GM23248 (cell line): ENCODE results near the gene ANG.

Experiments used
- EZH2 ChIP-seq: fragments of 200-600 bp; sonication (generic); IDR thresholded peaks from 2 replicates; pipeline ENCODE4 v1.6.1; 2018; ENCODE audit warnings: antibody characterized with exemption, mild to moderate bottlenecking; ENCODE audit not compliant: insufficient read depth, poor library complexity, severe bottlenecking
- EZH2phosphoT487 ChIP-seq: fragments of 200-600 bp; sonication (generic); IDR thresholded peaks from 2 replicates; pipeline ENCODE4 v1.6.1; 2018; ENCODE audit warnings: antibody characterized with exemption, moderate library complexity, mild to moderate bottlenecking, low read depth; ENCODE audit not compliant: insufficient read depth

DNA sequence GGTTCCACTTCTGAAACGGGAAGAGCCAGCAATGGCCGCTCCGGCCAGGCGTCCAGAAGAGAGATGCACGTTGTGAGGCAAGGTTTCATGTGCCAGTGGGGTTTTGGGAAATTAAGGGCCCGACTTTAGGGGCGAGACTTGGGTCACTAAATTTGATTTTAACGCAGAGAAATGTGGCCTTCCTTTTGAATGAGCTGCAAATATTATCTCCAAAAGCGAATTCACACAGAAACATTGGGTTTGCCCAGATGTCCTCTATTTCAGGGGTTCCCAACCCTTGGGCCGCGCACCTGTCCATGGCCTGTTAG is 6.5 kb upstream of the ANG start:
- TF ChIP-seq EZH2 (no peak), EZH2phosphoT487 (no peak)
